ENCODE measurements around the gene STRADB. TPM values are rescaled to one million over a fixed set of nuclear protein-coding genes. Genes with fewer than 3 reads are reported as not detected.
A peak's percentile ranks its signal among the peaks of the same experiment; 100 is the strongest.

The STRADB gene
- total RNA-seq, 1 experiment from 2014 or later = 24.0 TPM

DNA sequence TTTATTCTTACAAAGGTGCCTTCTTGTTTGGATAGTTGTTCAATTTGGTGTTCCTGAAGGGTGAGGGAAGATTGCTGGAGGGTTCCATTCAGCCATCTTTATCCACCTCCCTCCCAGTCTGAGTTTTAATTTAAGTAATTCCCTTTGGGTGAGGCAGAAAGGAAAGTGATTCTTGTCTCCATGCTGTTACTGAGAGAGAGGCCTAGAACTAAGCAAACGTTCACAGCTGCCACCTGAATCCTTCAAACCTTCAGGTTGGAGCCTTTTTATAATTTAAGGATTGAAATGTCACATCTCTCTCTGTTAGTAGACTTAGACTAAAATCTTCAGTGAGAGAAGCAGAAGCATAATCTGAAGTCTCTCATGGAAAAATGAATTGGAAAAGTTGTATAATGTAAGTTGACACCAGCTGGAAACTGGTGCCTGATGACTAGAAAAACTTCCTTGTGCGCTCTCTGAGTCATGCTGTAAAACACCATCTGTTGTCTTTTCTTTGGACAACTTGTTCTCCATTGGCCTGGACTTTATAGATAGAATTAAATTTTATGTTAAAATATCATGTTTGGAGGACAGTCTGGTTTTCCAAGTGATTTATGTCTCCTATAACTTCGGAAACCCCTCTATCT, 14.6 kb downstream of the STRADB start:
- H2AFZ ChIP-seq = no peak overlapping the region
- no peaks in the 10 kb centered on the region for H3K9me2 ChIP-seq (ENCODE audit: insufficient read depth)
- H3K27me3 ChIP-seq (ENCODE audit: insufficient read depth, low read depth) = no peaks in the 10 kb centered on the region
- H3K79me2 ChIP-seq (ENCODE audit: low read depth) = no peaks in the 10 kb centered on the region
- H3K36me3 ChIP-seq (ENCODE audit: low read depth) = no peaks in the 10 kb centered on the region; the same call in 1 of the 2 replicates
- POLR2A ChIA-PET (ENCODE audit: unreplicated experiment) = no interaction called here
- intact Hi-C loops (cut with micrococcal nuclease; ENCODE audit: unreplicated experiment) = no loop called here
- H4K20me1 ChIP-seq (ENCODE audit: insufficient read depth) = no peaks in the 10 kb centered on the region
- CTCF ChIA-PET = interaction anchor here (1.0 kb wide), 1 partner anchor 24 kb away, joined by 4 read pairs; no protein-coding TSS in a partner anchor
- peaks cover 8% of the 10 kb centered on the region; the same call in 1 of the 2 replicates for H3F3A ChIP-seq (ENCODE audit: insufficient read depth, low read depth)
- peaks cover 28% of the 10 kb centered on the region for H3K4me1 ChIP-seq (replicated peaks; ENCODE audit: insufficient read depth)
- peak overlapping the region; percentile 45 for H3K27ac ChIP-seq
- H3K4me2 ChIP-seq = peak overlapping the region; percentile 35
- no peak for TF ChIP-seq EZH2 (IDR thresholded peaks at IDR 0.05; ENCODE audit: low read depth)
- TF ChIP-seq, protein P1, sequence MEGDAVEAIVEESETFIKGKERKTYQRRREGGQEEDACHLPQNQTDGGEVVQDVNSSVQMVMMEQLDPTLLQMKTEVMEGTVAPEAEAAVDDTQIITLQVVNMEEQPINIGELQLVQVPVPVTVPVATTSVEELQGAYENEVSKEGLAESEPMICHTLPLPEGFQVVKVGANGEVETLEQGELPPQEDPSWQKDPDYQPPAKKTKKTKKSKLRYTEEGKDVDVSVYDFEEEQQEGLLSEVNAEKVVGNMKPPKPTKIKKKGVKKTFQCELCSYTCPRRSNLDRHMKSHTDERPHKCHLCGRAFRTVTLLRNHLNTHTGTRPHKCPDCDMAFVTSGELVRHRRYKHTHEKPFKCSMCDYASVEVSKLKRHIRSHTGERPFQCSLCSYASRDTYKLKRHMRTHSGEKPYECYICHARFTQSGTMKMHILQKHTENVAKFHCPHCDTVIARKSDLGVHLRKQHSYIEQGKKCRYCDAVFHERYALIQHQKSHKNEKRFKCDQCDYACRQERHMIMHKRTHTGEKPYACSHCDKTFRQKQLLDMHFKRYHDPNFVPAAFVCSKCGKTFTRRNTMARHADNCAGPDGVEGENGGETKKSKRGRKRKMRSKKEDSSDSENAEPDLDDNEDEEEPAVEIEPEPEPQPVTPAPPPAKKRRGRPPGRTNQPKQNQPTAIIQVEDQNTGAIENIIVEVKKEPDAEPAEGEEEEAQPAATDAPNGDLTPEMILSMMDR (conservative IDR thresholded peaks at IDR 0.05) = no peak
- H3K4me3 ChIP-seq = no peak overlapping the region
- BruUV-seq (replicated peaks) = no TSS peak
- H3K9me3 ChIP-seq (ENCODE audit: insufficient read depth, low read depth) = no peaks in the 10 kb centered on the region
- peak in 1 of 2 experiments; percentile 45 for DNase-seq

DNA sequence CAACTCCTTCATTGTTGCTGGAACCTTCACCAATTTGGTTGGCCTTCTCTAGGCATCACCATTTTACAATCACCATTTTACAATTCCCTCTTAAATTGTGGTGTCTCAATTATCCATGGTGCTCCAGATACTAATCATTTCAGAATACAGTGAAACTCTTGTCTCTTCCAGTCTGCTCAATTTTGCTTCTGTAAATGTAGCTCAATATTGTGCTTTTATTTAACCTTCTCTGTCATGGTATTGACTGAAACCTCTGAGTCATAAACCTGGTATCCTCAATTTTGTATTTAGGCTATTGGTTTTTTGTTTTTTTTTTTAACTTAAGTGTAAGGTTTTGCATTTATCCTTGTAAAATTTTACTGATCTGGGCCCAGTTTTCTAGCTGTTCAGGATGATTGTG, 16.1 kb downstream of the STRADB start:
- peak overlapping the region; percentile 37 for H3K27ac ChIP-seq
- no peaks in the 10 kb centered on the region for H3K27me3 ChIP-seq (ENCODE audit: insufficient read depth, low read depth)
- POLR2A ChIA-PET (ENCODE audit: unreplicated experiment) = no interaction called here
- H2AFZ ChIP-seq = no peak overlapping the region
- no TSS peak for BruUV-seq (replicated peaks)
- H3K4me2 ChIP-seq = no peak overlapping the region
- H4K20me1 ChIP-seq (ENCODE audit: insufficient read depth) = no peaks in the 10 kb centered on the region
- TF ChIP-seq, protein P1 (conservative IDR thresholded peaks at IDR 0.05) = no peak
- TF ChIP-seq EZH2 (IDR thresholded peaks at IDR 0.05; ENCODE audit: low read depth) = no peak
- no peaks in the 10 kb centered on the region for H3K9me3 ChIP-seq (ENCODE audit: insufficient read depth, low read depth)
- CTCF ChIA-PET = interaction anchor here (0.6 kb wide), 1 partner anchor 285 kb away, joined by 8 read pairs; the partner anchor contains the start of gene CASP10
- intact Hi-C loops (cut with micrococcal nuclease; ENCODE audit: unreplicated experiment) = no loop called here
- H3K36me3 ChIP-seq (ENCODE audit: low read depth) = no peaks in the 10 kb centered on the region; the same call in 1 of the 2 replicates
- H3F3A ChIP-seq (ENCODE audit: insufficient read depth, low read depth) = peaks cover 8% of the 10 kb centered on the region; the same call in 1 of the 2 replicates
- H3K4me1 ChIP-seq (replicated peaks; ENCODE audit: insufficient read depth) = peaks cover 28% of the 10 kb centered on the region
- no peak overlapping the region for H3K4me3 ChIP-seq
- no peaks in the 10 kb centered on the region for H3K9me2 ChIP-seq (ENCODE audit: insufficient read depth)
- no peaks in the 10 kb centered on the region for H3K79me2 ChIP-seq (ENCODE audit: low read depth)
- peak in 1 of 2 experiments; percentile 38 for DNase-seq

DNA sequence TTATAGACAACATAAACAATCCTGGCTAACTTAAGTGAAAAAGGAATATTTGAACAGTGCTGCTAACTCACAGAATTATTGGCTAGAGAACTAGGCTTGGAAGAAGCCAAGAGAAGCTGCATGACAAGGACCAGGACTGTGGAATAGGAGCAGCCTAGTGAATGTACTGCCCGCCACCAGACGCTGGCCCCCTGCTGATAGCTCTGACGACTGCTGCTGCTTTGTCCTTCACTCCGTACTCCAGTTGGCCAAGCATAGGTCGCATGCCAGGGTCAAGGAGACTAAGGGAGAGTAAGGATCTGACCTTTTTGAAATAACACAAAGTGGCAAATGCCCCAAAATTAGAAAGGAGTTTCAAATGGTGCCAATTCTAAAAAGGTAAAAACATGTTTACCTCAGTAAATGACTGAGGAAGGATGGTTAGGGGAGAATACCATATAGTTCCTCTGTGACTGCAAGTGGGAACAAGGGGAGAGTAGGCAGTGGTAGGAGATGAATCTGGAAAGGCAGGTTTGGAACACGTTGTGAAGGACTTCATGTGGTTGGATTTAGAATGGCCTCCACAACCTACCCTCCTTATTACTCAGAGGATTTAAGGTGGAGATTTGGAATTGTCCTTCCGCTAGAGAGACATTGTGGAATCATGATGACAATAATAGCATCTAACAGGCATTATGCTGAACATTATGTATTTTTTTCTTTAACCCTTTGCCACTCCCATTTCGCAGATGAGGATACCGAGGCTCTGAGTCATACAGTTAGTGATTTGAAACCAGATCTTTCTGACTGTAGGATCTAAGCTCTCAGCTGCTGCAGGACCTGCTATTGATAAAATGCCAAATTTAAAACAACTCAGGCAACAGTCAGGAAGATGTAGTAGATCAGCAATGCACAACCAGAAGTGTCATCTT, 19.5 kb downstream of the STRADB start:
- no peaks in the 10 kb centered on the region for H3K79me2 ChIP-seq (ENCODE audit: low read depth)
- POLR2A ChIA-PET (ENCODE audit: unreplicated experiment) = no interaction called here
- CTCF ChIA-PET = no interaction called here
- no peaks in the 10 kb centered on the region; the same call in 1 of the 2 replicates for H3K36me3 ChIP-seq (ENCODE audit: low read depth)
- no peak overlapping the region for H3K4me2 ChIP-seq
- TF ChIP-seq EZH2 (IDR thresholded peaks at IDR 0.05; ENCODE audit: low read depth) = no peak
- TF ChIP-seq, protein P1 (conservative IDR thresholded peaks at IDR 0.05) = no peak
- no peak overlapping the region for H2AFZ ChIP-seq
- H3F3A ChIP-seq (ENCODE audit: insufficient read depth, low read depth) = peaks cover 5% of the 10 kb centered on the region; the same call in 1 of the 2 replicates
- peaks cover 22% of the 10 kb centered on the region for H3K4me1 ChIP-seq (replicated peaks; ENCODE audit: insufficient read depth)
- no peak for DNase-seq
- no peaks in the 10 kb centered on the region for H3K9me3 ChIP-seq (ENCODE audit: insufficient read depth, low read depth)
- no peaks in the 10 kb centered on the region for H4K20me1 ChIP-seq (ENCODE audit: insufficient read depth)
- no peak overlapping the region for H3K27ac ChIP-seq
- intact Hi-C loops (cut with micrococcal nuclease; ENCODE audit: unreplicated experiment) = no loop called here
- no TSS peak for BruUV-seq (replicated peaks)
- no peaks in the 10 kb centered on the region for H3K9me2 ChIP-seq (ENCODE audit: insufficient read depth)
- no peaks in the 10 kb centered on the region for H3K27me3 ChIP-seq (ENCODE audit: insufficient read depth, low read depth)
- no peak overlapping the region for H3K4me3 ChIP-seq
